Body of pancreas (tissue), 4 donors: ENCODE measurements around the gene SPO11. TPM values are rescaled to one million over a fixed set of nuclear protein-coding genes. Genes with fewer than 3 reads are reported as not detected.

Experiments
- ATAC-seq: fragments of 150-250 bp; one replicate; pipeline ENCODE4 v1.9.1; 2016
- DNase-seq, 4 donors: peaks; one replicate each; pipeline ENCODE4 v3.0.0-alpha.2; 2019
- H3K27ac ChIP-seq, 4 donors: fragments of 200-600 bp; sonication (generic); 1 replicate in 3 of 4; 2 replicates in 1 of 4; pipeline versions ENCODE4 v1.5.1 to v1.6.1; 2016 to 2019; ENCODE audit warnings: mild to moderate bottlenecking in 1 of 4, mixed read lengths in 1 of 4, moderate library complexity in 1 of 4
- H3K27me3 ChIP-seq, 2 donors: fragments of 200-600 bp; sonication (generic); one replicate each; pipeline ENCODE4 v1.6.0; 2016; ENCODE audit warnings: mild to moderate bottlenecking in 1 of 2
- H3K36me3 ChIP-seq, 2 donors: fragments of 200-600 bp; sonication (generic); replicated peaks in 1 of 2; 2 replicates each; pipeline ENCODE4 v1.5.1; 2016; ENCODE audit warnings: low read depth in 2 of 2; ENCODE audit not compliant: insufficient read depth in 1 of 2
- H3K4me1 ChIP-seq: fragments of 200-600 bp; sonication (generic); one replicate; pipeline ENCODE4 v1.6.0; 2016
- H3K4me3 ChIP-seq, 2 donors: fragments of 200-600 bp; sonication (generic); 1 replicate in 1 of 2; 2 replicates in 1 of 2; pipeline ENCODE4 v1.5.1; 2016 to 2019
- H3K9me3 ChIP-seq, 3 donors: fragments of 200-600 bp; sonication (generic); 1 replicate in 2 of 3; 2 replicates in 1 of 3; pipeline ENCODE4 v1.5.1; 2016
- CTCF ChIP-seq, 7 experiments: fragments of 450-650 bp in 4 of 7; fragments of 200-600 bp in 3 of 7; sonication (generic) in 3 of 7; IDR thresholded peaks; one replicate each; pipeline ENCODE4 v1.5.1; 2016 to 2019; ENCODE audit warnings: antibody characterized with exemption in 7 of 7
- POLR2A ChIP-seq, 3 donors: fragments of 450-650 bp; IDR thresholded peaks; one replicate each; pipeline ENCODE4 v1.6.1; 2016; ENCODE audit warnings: antibody characterized with exemption in 3 of 3, mild to moderate bottlenecking in 2 of 3
- WGBS, 2 donors: methylation state at CpG; one replicate each; pipeline ENCODE4 v1.1.5; 2017; 5-methylcytosine and 5-hydroxymethylcytosine counted together
- intact Hi-C: fragments of 100-400 bp; cut with DNase I; formaldehyde crosslinking; loops from one replicate; pipeline ENCODE4 v1.15.1; 2023
- total RNA-seq, 2 donors: library from RNA; depleted of rRNA; stranded (reverse); fragments of >200 nt; gene quantifications; one replicate each; pipeline ENCODE4 v1.1.0, GENCODE V29; 2016

The SPO11 gene
- total RNA-seq, 2 donors from 2014 or later, result not detected

DNA sequence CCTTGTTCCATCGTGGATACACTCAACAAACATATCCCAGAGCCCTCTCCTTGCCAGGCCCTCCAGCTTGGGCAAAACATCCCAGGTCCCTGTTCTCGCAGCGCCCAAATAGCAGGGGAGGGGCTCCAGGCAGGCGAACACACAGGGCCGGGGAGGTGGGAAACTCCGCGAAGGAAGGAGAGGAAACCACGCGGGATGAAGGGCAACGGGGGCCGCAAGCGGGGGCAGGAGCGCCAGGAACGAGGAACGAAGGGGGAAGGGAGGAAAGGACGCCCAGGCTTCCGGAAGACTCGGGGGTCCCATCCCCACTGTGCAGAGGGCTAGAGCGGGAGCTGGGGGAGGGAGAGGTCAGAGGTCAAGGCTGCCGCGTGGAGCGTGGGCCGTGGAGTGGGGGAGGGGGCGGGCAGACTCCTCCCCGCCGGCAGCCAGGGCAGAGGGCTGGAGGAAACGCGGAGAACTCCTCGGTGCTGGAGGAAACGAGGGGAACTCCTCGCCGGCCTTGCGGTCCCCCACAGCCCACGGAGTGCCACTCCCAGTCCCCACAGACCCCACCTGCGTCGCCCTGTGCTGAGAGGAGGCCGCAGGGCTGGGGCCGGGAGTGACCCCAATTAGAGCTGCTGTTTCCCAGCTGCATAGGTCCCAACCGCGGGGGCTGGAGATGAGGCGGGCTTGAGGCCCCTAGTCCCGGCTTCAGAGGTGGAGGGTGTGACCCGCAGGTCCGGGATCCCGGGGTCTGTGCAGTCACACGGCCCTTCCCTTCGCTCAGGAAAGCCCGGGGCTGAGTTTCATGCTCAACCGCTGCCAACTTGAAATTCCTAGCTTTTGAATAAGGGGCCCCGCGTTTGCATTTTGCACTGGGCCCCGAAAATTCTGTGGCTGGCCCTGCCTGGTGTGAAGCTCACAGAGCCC lies 60.3 kb downstream of the SPO11 start:
- 61 to 69% methylated on average over 34 to 38 of the region's 52 CpGs for WGBS, 2 donors
- no peak for ATAC-seq

DNA sequence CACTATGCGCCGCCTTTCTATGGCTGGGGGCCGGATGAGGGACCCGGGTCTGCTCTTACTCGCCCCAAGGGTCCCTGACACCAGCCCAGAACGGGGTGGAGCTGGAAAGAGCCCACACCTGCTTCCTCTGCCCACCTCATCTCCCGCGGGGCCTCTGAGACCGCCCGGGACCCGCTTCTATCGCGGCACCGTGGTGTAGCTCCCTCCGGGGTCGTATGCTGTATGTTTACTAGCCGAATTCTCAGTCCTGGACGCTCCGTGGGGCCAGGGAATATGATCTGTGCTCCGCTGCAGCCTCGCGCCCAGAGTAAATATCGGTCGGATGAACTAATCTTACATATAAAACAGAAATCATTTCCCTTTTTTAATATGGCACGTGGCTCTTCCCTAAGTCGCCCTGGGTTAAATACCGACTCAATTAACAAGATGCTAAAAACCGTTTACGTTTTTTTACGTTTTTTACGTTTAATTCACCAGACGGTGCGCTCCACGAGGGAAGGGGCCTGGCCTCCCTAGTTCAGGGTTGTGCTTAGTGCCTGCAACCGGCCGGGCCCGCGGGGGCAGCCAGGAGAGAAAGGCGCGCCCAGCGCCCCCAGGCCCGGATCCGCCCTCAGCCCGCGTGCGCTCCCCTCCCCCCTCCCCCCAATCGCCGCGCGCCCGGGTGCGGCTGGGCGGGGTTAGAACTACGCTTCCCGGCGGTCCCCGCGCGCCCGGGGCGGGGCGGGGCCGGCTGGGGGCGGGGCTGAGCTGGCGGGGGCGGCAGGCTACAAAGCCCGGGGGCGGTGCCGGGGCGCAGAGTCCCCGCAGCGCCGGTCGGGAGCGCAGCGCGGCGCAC lies 61.2 kb downstream of the SPO11 start, which contains the start of gene RBM38:
TSS of gene RBM38 (plus strand) at position 793 of the 835 bp plus-strand sequence. CDS start 186 bp downstream, outside the sequence.
- no peaks in the 10 kb centered on the region for H3K36me3 ChIP-seq
- H3K9me3 ChIP-seq, result no peaks in the 10 kb centered on the region
- 36 to 58% methylated on average over 38 to 58 of the region's 78 CpGs for WGBS, 2 donors
- peak within 1 kb of the TSS; percentile 22 to 70 for H3K4me3 ChIP-seq
- peak within 1 kb of the TSS; percentile 46 to 65 (median 59) for H3K27ac ChIP-seq
- TF ChIP-seq CTCF (IDR thresholded peaks at IDR 0.05) (no peak), POLR2A (IDR thresholded peaks at IDR 0.05) (no peak)
- intact Hi-C loops, result no loop called here
- H3K27me3 ChIP-seq, result no peaks in the 10 kb centered on the region
- H3K4me1 ChIP-seq, result peaks cover 38% of the 10 kb centered on the region
- DNase-seq (peak; percentile 48 to 67 (median 64)), ATAC-seq (peak; percentile 85)

More for the DNA sequence above, 60.3 kb downstream of the SPO11 start:
- Histone ChIP-seq H3K4me1 (peaks cover 33% of the 10 kb centered on the region), H3K4me3 (no peak overlapping the region), H3K36me3 (no peaks in the 10 kb centered on the region), H3K9me3 (no peaks in the 10 kb centered on the region), H3K27me3 (no peaks in the 10 kb centered on the region), H3K27ac (peak overlapping the region in 3 of 4 donors; percentile 33 to 66 (median 57))
- DNase-seq, result peak in 2 of 4 donors; percentile 11 to 21
- no peak for TF ChIP-seq CTCF (IDR thresholded peaks at IDR 0.05)
- no peak for TF ChIP-seq POLR2A (IDR thresholded peaks at IDR 0.05)
- intact Hi-C loops, result loop anchor here (5.0 kb wide), 1 partner anchor 57 kb away; no protein-coding TSS in a partner anchor

DNA sequence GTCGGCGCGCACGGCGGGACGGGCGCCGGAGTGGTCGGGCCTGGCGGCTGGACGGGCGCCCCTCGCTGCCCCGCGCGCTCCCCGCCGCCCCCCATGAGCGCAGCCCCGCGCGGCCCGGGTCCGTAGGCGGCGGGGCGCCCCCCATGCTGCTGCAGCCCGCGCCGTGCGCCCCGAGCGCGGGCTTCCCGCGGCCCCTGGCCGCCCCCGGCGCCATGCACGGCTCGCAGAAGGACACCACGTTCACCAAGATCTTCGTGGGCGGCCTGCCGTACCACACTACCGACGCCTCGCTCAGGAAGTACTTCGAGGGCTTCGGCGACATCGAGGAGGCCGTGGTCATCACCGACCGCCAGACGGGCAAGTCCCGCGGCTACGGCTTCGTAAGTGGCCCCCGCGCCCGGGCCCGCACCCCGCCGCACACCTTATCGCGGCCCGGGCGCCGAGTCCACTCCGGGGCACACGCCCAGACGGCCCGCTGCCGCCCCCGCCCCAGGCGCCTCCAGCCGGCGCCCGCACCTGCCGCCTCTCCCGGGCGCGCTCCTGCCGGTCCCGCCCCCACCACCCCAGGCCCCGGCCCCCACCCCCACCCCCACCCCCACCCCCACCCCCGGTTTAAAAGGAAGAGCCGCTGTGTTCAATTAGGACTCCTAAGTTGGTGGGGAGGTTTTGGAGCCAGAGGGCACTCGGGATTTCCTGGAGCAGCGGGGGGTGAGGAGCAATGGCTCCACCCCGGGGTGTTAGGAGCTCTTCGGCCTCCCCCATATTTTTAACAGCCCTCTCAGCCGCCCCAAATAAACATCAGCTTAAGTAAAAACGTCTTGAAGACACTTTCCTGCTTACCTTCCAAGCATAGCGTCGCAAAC lies 62.1 kb downstream of the SPO11 start:
- Histone ChIP-seq H3K4me3 (peak overlapping the region; percentile 22 to 70), H3K36me3 (no peaks in the 10 kb centered on the region), H3K27ac (peak overlapping the region; percentile 46 to 65 (median 59)), H3K4me1 (peaks cover 38% of the 10 kb centered on the region), H3K27me3 (no peaks in the 10 kb centered on the region), H3K9me3 (no peaks in the 10 kb centered on the region)
- TF ChIP-seq CTCF (IDR thresholded peaks at IDR 0.05) (no peak), POLR2A (IDR thresholded peaks at IDR 0.05) (no peak)
- ATAC-seq (peak; percentile 10), DNase-seq (peak in 1 of 4 donors; percentile 39)
- intact Hi-C loops, result no loop called here
- WGBS, 2 donors, result 6 to 8% methylated on average over 16 to 26 of the region's 98 CpGs

DNA sequence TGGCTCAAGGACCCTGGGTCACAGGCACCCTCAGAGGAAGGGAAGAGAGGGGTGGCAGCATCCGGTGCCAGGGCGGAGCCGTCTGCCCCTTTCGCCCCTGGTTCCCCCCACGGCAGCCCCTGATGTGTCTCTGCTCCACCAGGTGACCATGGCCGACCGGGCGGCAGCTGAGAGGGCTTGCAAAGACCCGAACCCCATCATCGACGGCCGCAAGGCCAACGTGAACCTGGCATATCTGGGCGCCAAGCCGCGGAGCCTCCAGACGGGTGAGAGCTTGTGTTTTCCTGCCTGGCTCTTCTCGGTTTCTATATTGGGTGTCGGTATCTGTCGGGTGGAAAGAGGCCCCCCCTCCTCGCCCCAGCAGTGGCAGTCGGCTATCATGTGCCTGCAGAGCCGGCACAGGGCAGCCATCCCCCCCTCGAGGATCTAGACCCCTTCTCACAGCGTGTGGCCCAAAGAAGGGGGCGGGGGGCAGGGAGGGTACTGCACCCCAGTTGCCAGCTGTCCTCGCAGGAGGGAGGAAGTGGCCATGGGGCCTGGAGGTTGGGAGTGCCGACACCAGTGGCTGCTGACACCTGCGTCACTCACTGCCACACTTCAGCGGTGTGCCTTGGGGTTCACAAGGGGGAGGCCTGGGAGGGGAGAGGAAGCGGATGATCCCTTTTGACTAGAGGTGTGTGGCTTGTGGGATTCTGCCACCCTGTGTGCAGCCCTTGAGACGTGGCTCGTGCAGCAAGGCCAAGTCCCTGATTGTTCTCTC lies 63.1 kb downstream of the SPO11 start:
- peak overlapping the region in 3 of 4 donors; percentile 16 to 44 (median 41) for H3K27ac ChIP-seq

More for the DNA sequence above, 63.1 kb downstream of the SPO11 start:
- Histone ChIP-seq H3K27me3 (no peaks in the 10 kb centered on the region), H3K36me3 (no peaks in the 10 kb centered on the region), H3K4me1 (peaks cover 38% of the 10 kb centered on the region), H3K4me3 (no peak overlapping the region), H3K9me3 (no peaks in the 10 kb centered on the region)
- DNase-seq, result peak in 1 of 4 donors; percentile 57
- no peak for TF ChIP-seq POLR2A (IDR thresholded peaks at IDR 0.05)
- TF ChIP-seq CTCF (IDR thresholded peaks at IDR 0.05), result no peak
- intact Hi-C loops, result no loop called here
- ATAC-seq, result no peak
- WGBS, 2 donors, result 42 to 65% methylated on average over 17 to 30 of the region's 33 CpGs
